NCI-H748 treated with DMSO at 0.1 percent for 48 hours (cell line): ENCODE data around the gene CHD9.
A peak's percentile ranks its signal among the peaks of the same experiment; 100 is the strongest.
"Not testable (repeated sequence)": the region's sequence is repeated elsewhere in the genome, so short reads cannot be mapped to it uniquely, and the experiment has no call there.

Experiments used
- DNase-seq: peaks from one replicate; lab custom pipeline; 2025; lab: John Stamatoyannopoulos, UW

CHD9 gene

DNA sequence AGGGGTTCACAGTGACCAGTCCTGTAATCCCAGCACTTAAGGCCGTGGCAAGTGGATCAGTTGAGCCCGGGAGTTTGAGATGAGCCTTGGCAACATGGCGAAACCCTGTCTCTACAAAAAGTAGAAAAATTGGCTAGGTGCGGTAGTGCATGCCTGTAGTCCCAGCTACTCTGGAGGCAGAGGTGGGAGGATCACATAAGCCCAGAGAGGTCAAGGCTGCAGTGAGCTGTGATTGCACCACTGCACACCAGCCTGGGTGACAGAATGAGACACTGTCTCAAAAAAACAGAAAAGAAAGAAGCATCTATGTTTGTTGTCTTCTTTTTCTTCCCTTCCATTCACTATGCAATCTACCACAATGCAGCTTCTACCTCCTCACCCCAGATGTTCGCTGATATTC, 227.5 kb downstream of the CHD9 start:
- no peak for DNase-seq

GRCh38 chr16:53282975-53283946, 228.5 kb downstream of the CHD9 start:
- DNase-seq: peak; percentile 10

GRCh38 chr16:53285236-53285635, 230.4 kb downstream of the CHD9 start:
- DNase-seq: no peak

GRCh38 chr16:53290520-53290919, 235.7 kb downstream of the CHD9 start:
- DNase-seq: no peak

DNA sequence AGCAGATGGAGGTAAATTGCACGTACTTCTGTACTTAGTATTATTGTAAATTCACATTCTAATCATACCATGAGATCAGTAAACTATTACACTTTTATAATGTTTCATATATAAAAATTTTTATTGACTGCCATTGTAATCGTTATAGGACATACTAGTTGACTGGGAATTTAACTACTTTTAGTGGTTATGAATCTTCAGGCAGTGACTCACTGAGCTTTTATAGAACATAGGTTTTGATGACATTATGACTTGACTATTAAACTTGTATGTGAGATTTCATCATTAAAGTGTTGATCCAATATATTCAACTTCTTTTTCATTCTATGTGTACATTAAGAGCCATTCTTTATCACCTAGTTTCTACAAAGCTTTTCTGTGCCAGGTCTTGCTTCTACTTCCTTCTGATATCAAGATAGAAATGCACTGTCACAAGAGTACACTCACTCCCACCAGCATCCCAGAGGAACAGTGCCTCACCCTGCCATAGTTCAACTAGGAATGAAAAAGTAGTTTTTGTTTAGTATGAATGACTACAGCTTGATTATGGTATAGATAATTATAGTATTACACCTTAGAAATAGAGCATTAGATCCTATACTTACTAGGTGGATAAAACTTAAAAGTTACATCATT, 237.1 kb downstream of the CHD9 start:
- no peak for DNase-seq

- no peak for DNase-seq
Observed at GRCh38 chr16:53297477-53297876, 242.7 kb downstream of the CHD9 start.

DNA sequence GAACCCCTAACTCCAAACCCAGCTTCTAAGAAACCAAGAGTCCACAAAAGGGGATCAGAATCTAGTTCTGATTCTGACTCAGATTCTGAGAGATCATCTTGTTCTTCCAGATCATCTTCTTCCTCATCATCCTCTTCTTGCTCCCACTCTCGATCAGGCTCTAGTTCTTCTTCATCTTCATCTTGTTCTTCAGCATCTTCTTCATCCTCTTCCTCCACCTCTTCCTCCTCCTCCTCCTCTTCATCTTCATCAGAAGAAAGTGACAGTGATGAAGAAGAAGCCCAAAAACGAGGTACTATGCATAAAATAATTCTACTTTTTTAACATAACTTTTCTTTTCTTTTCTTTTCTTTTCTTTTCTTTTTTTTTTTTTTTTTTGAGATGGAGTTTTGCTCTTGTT, 249.5 kb downstream of the CHD9 start:
- DNase-seq: no peak

DNA sequence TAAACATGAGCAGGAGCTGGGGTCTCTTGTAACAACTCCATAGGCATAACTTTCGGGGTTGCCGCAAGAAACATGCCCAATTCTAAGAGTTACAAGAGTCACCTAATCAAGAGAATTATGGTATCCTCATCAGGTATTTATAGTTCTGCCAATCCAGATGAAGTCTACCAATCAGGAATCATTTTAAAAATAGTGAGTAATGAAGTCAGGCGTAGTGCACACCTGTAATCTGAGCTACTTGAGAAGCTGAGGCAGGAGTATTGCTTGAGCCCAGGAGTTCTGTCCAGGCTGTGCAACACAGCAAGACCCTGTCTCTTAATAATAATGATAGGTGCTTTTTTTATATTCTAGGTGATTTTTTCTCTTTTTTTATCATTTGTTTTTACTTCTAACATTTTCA, 251.0 kb downstream of the CHD9 start:
- no peak for DNase-seq

DNA sequence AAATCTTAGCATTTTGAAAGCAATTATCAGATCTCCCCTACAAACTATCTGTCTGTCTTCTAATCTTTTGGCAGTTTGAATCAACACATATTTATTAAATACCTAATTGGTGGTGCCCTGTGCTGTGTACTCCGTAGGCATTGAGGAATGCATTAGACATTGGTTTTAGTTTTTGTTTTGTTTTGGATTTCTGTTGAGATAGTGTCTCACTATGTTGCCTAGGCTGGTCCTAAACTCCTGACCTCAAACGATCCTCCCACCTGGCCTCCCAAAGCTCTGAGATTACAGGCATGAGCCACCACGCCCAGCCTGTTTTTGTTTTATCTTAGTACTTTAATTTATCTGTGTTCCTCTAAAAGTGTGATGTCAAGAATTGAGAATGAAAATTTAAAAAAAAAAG, 254.7 kb downstream of the CHD9 start:
- DNase-seq: no peak

DNA sequence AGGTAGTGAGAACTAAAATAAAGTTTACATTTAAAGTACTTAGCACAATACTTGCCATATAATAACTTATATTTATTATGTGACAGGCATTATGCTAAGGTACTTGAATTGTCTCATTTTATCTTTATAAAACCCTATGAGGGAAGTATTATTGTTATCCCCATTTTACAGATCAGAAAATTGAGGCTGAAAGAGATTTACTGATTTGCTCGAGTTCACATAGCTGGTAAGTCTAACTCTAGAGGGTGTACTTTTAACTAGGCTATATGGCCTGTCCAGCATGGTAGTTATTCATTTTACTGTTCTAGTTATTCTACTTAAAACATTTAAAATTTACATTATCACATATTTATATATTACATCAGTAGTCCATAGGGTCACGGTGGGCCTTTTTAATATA, 266.2 kb downstream of the CHD9 start:
- no peak for DNase-seq

- no peak for DNase-seq
Observed at GRCh38 chr16:53323924-53324323, 269.1 kb downstream of the CHD9 start.

DNA sequence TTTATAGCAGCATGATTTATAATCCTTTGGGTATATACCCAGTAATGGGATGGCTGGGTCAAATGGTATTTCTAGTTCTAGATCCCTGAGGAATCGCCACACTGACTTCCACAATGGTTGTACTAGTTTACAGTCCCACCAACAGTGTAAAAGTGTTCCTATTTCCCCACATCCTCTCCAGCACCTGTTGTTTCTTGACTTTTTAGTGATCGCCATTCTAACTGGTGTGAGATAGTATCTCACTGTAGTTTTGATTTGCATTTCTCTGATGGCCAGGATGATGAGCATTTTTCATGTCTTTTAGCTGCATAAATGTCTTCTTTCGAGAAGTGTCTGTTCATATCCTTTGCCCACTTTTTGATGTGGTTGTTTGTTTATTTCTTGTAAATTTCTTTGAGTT, 276.2 kb downstream of the CHD9 start:
- not testable (repeated sequence) for DNase-seq

GRCh38 chr16:53334581-53334980, 279.8 kb downstream of the CHD9 start:
- no peak for DNase-seq

DNA sequence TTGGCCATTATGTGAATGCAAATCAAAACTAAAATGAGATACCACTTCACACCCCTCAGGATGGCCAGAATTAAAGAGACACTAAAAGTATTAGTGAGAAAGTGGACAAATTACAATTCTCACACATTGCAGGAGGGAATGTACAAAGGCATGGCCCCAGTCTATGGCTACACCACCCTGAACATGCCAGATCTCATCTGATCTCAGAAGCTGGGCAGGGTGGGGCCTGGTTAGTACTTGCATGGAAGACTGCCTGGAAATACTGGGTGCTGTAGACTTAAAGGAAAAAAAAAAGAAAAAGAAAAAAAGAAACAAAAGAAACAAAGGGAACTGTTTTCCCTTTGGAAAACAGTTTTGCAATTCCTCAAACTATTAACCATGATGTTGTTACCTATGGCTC, 282.5 kb downstream of the CHD9 start:
- no peak for DNase-seq

GRCh38 chr16:53341792-53342191, 287.0 kb downstream of the CHD9 start:
- DNase-seq: no peak

- DNase-seq: no peak
Observed at GRCh38 chr16:53355064-53355463, 300.3 kb downstream of the CHD9 start.

GRCh38 chr16:53356478-53357207, 301.9 kb downstream of the CHD9 start:
- no peak for DNase-seq

GRCh38 chr16:53357208-53357586, 302.4 kb downstream of the CHD9 start:
- DNase-seq: no peak

DNA sequence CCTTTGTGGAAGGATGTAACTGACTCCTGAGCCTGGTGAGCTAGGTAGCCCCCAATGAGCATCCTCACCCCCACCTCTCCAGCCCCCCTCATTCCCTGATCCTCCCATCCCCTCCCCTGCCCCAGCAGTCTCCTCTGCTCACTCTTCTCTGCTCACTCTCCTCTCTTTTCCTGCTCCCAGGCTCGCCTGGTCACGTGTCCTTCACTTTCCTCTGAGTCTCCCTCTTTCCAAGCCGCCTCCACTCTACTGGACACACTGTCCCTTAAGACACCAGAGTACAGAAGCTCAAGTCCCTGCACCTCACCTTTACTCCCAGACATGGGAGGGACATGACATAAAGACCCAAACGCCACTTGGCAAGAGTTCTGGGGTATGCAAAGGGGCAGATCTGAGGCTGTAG, 303.2 kb downstream of the CHD9 start:
- DNase-seq: no peak

DNA sequence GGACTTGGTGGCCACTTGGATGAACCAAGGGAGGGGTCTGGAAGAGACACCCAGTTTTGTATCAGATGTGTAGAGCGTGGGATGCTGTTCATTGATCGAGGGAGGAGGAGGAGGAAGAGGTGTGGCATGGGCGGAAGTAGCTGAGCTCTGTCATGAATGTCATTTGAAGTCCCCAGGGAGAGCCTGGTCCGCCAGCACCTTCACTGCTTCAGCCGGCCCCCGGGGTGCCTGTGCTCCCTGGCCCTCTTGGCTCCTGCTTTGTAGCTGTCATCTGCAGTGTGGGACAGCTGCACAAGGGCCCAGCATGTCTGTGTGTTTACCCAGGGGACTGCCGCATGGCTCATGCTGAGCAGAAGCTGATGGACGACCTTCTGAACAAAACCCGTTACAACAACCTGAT, 304.1 kb downstream of the CHD9 start:
- no peak for DNase-seq

GRCh38 chr16:53369921-53370320, 315.1 kb downstream of the CHD9 start:
- DNase-seq: no peak

DNA sequence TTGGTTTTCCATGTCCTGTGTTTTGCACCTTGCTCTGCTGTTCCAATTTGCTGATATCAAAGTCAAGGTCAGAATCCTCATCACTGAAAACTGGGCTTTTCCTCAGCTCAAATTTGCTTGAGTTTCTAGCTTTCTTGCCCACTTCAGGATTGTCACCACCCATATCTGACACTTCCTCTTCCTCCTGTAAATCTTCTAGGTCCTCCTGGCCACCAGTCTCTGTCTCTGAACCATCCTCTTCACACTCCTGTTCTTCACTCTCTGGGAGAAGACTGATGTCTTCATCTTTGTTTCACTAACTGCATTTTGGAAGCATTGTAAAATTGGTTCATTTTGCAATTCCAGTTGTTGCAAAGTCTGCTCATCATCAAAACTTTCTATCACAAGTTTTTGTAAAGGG, 316.0 kb downstream of the CHD9 start:
- no peak for DNase-seq
